WTC11 (cell line): ENCODE results near the gene IFITM2. TPM values are rescaled to one million over a fixed set of nuclear protein-coding genes. Genes with fewer than 3 reads are reported as not detected.
"Not testable (repeated sequence)": the region's sequence is repeated elsewhere in the genome, so short reads cannot be mapped to it uniquely, and the experiment has no call there.

Source experiments
- ATAC-seq: fragments of 200-7000 bp; cut with Tn5 transposase; 2 replicates; pipeline ENCODE4 v1.10.0; 2021; ENCODE audit warnings: mild to moderate bottlenecking, moderate library complexity
- CTCF ChIA-PET: fragments of 300-600 bp; sonication (Branson Sonifier 250); formaldehyde crosslinking; loops from one replicate; lab custom pipeline; 2021; ENCODE audit warnings: antibody characterized with exemption; lab: Charles Lee
- POLR2A ChIA-PET: fragments of 350-600 bp; sonication (Branson Sonifier 250); formaldehyde crosslinking; loops from one replicate; lab custom pipeline; 2021; ENCODE audit warnings: antibody characterized with exemption; lab: Charles Lee
- DNase-seq: peaks from one replicate; pipeline ENCODE4 v3.0.0; 2021; ENCODE audit warnings: low spot score
- H3K27ac Mint-ChIP-seq: 2 replicates; pipeline ENCODE4 v1.8.0; 2021; ENCODE audit warnings: mixed read lengths
- H3K27me3 Mint-ChIP-seq: 2 replicates; pipeline ENCODE4 v1.8.0; 2021; ENCODE audit warnings: low read depth, mild to moderate bottlenecking, moderate library complexity, mixed read lengths
- H3K36me3 Mint-ChIP-seq: 2 replicates; pipeline ENCODE4 v1.8.0; 2021; ENCODE audit warnings: mixed read lengths
- H3K4me1 Mint-ChIP-seq: 2 replicates; pipeline ENCODE4 v1.8.0; 2022; ENCODE audit warnings: mixed read lengths
- H3K4me3 Mint-ChIP-seq: 2 replicates; pipeline ENCODE4 v1.8.0; 2021; ENCODE audit warnings: mild to moderate bottlenecking, moderate library complexity, mixed read lengths
- H3K9me3 Mint-ChIP-seq: 2 replicates; pipeline ENCODE4 v1.8.0; 2021; ENCODE audit warnings: mixed read lengths
- CREB1 ChIP-seq: sonication (generic); formaldehyde crosslinking; IDR thresholded peaks from 2 replicates; pipeline ENCODE4 v1.8.0; 2023; ENCODE audit warnings: mild to moderate bottlenecking, missing genetic modification reagents
- EMX1 ChIP-seq: fragments of 250-450 bp; sonication (Bioruptor Pico); IDR thresholded peaks from 2 replicates; pipeline ENCODE4 v1.8.0; 2021; ENCODE audit warnings: mild to moderate bottlenecking
- ETV6 ChIP-seq: sonication (generic); formaldehyde crosslinking; IDR thresholded peaks from 2 replicates; pipeline ENCODE4 v1.8.1; 2022; ENCODE audit warnings: mild to moderate bottlenecking, missing genetic modification reagents
- FOXK1 ChIP-seq: sonication (generic); formaldehyde crosslinking; IDR thresholded peaks from 2 replicates; pipeline ENCODE4 v1.8.0; 2022; ENCODE audit warnings: mild to moderate bottlenecking, moderate library complexity, missing genetic modification reagents
- GTF2I ChIP-seq: fragments of 250-450 bp; sonication (Bioruptor Pico); conservative IDR thresholded peaks from 2 replicates; pipeline ENCODE4 v1.4.0; 2021; ENCODE audit warnings: mild to moderate bottlenecking
- NFYB ChIP-seq: sonication (generic); formaldehyde crosslinking; conservative IDR thresholded peaks from 2 replicates; pipeline ENCODE4 v1.8.0; 2022; ENCODE audit warnings: low read depth, missing genetic modification reagents
- OVOL2 ChIP-seq: fragments of 250-450 bp; sonication (Bioruptor Pico); IDR thresholded peaks from 2 replicates; pipeline ENCODE4 v1.9.0; 2021; ENCODE audit warnings: mild to moderate bottlenecking, borderline replicate concordance
- SMAD3 ChIP-seq: sonication (generic); formaldehyde crosslinking; IDR thresholded peaks from 2 replicates; pipeline ENCODE4 v1.8.0; 2022; ENCODE audit warnings: missing genetic modification reagents, mild to moderate bottlenecking, borderline replicate concordance
- SMAD4 ChIP-seq: sonication (generic); formaldehyde crosslinking; IDR thresholded peaks from 2 replicates; pipeline ENCODE4 v1.8.0; 2022; ENCODE audit warnings: mild to moderate bottlenecking, missing genetic modification reagents
- TCF7 ChIP-seq: sonication (generic); formaldehyde crosslinking; IDR thresholded peaks from 2 replicates; pipeline ENCODE4 v1.8.0; 2022; ENCODE audit warnings: mild to moderate bottlenecking, low read depth, missing genetic modification reagents, moderate library complexity
- TEAD1 ChIP-seq: sonication (generic); formaldehyde crosslinking; IDR thresholded peaks from 2 replicates; pipeline ENCODE4 v1.8.0; 2022; ENCODE audit warnings: mild to moderate bottlenecking, missing genetic modification reagents
- TP53 ChIP-seq: sonication (generic); formaldehyde crosslinking; IDR thresholded peaks from 2 replicates; pipeline ENCODE4 v1.8.1; 2023; ENCODE audit warnings: mild to moderate bottlenecking, missing genetic modification reagents
- ZNF671 ChIP-seq: fragments of 250-450 bp; sonication (Bioruptor Pico); IDR thresholded peaks from 2 replicates; pipeline ENCODE4 v1.8.0; 2021; ENCODE audit warnings: mild to moderate bottlenecking
- total RNA-seq: library from RNA; stranded (reverse); gene quantifications from 3 replicates; pipeline ENCODE4 v1.2.3, GENCODE V29; 2021
- TF ChIP-seq, protein P1 (sequence below): sonication (generic); formaldehyde crosslinking; IDR thresholded peaks from 2 replicates; pipeline ENCODE4 v1.8.0; 2022; ENCODE audit warnings: mild to moderate bottlenecking, missing genetic modification reagents
- TF ChIP-seq, protein P2 (sequence below): sonication (generic); formaldehyde crosslinking; IDR thresholded peaks from 2 replicates; pipeline ENCODE4 v1.8.0; 2023; ENCODE audit warnings: missing genetic modification reagents
- TF ChIP-seq, protein P3 (sequence below): sonication (generic); formaldehyde crosslinking; IDR thresholded peaks from 2 replicates; pipeline ENCODE4 v1.8.0; 2022; ENCODE audit warnings: mild to moderate bottlenecking, missing genetic modification reagents
- TF ChIP-seq, protein P4 (sequence below): fragments of 250-450 bp; sonication (Bioruptor Pico); conservative IDR thresholded peaks from 2 replicates; pipeline ENCODE4 v1.9.0; 2021; ENCODE audit warnings: mild to moderate bottlenecking
- TF ChIP-seq, protein P5 (sequence below): fragments of 250-450 bp; sonication (Bioruptor Pico); IDR thresholded peaks from 2 replicates; pipeline ENCODE4 v1.9.0; 2021; ENCODE audit warnings: mild to moderate bottlenecking
- TF ChIP-seq, protein P6 (sequence below): fragments of 250-450 bp; sonication (Bioruptor Pico); IDR thresholded peaks from 2 replicates; pipeline ENCODE4 v2.1.2; 2022; ENCODE audit warnings: mild to moderate bottlenecking, moderate library complexity
- TF ChIP-seq, protein P7 (sequence below): sonication (generic); formaldehyde crosslinking; IDR thresholded peaks from 2 replicates; pipeline ENCODE4 v1.8.0; 2022; ENCODE audit warnings: mild to moderate bottlenecking, missing genetic modification reagents
- TF ChIP-seq, protein P8 (sequence below): sonication (generic); formaldehyde crosslinking; IDR thresholded peaks from 2 replicates; pipeline ENCODE4 v1.8.1; 2023; ENCODE audit warnings: mild to moderate bottlenecking, missing genetic modification reagents, moderate library complexity

Gene IFITM2
- total RNA-seq, 1 experiment from 2014 or later = 436 TPM

DNA sequence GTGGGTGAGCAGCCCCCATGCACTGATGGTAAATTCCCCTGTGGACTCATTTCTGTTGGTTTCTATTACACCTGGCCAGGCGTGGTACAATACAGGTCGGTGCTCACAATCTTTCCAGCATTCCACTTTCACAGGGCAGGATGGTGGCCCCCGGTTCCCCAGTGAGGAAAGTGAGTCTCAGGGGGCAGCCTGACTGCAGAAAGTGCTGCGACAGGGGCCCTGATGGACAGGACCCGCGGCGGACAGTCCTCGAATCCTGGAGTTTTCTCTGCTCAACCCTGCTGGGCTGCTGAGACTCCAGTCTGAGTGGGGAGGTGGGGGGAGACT is 21.8 kb upstream of the IFITM2 start:
- Mint-ChIP-seq H3K9me3 (no peaks in the 10 kb centered on the region), H3K4me3 (no peak overlapping the region), H3K36me3 (peaks cover under 1% of the 10 kb centered on the region; the same call in 1 of the 2 replicates), H3K4me1 (peaks cover 51% of the 10 kb centered on the region), H3K27me3 (peaks cover 45% of the 10 kb centered on the region), H3K27ac (no peak overlapping the region)
- TF ChIP-seq TEAD1 = no peak
- ChIA-PET POLR2A (no interaction called here), CTCF (no interaction called here)
- ATAC-seq = no peak
- no peak for DNase-seq

DNA sequence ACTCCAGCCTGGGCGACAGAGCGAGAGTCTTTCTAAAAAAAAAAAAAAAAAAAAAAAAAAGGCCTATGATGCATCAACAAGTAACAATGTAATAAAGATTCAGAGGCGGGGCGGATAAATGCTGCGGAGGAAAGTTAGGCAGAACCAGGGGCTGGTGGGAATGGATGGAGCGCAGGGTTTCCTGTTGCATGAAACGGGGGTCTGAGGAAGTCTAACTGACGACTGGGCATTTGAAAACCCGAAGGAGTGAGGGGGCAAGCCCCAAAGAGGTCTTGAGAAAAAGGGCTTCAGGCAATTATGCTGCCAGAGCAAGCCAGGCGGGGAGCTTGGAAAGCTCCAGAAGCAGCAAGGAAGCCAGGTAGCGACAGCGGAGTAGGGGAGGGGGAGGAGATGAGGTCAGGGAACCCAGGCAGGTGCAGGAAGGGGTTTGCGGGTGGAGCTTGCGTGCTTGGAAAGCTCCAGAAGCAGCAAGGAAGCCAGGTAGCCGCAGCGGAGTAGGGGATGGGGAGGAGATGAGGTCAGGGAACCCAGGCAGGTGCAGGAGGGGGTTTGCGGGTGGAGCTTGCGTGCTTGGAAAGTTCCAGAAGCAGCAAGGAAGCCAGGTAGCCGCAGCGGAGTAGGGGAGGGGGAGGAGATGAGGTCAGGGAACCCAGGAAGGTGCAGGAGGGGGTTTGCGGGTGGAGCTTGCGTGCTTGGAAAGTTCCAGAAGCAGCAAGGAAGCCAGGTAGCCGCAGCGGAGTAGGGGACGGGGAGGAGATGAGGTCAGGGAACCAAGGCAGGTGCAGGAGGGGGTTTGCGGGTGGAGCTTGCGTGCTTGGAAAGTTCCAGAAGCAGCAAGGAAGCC is 20.4 kb upstream of the IFITM2 start:
- H3K4me3 Mint-ChIP-seq = peak overlapping the region; percentile 75
- not testable (repeated sequence) for H3K27ac Mint-ChIP-seq, H3K36me3 Mint-ChIP-seq, ATAC-seq, H3K9me3 Mint-ChIP-seq
- CTCF ChIA-PET = interaction anchor here (0.9 to 1.6 kb wide), 3 partner anchors 19 to 37 kb away, joined by 3 to 13 read pairs (median 4); no protein-coding TSS in a partner anchor
- peaks cover 31% of the 10 kb centered on the region for H3K27me3 Mint-ChIP-seq
- POLR2A ChIA-PET = interaction anchor here (0.6 to 0.8 kb wide), 2 partner anchors 39 to 50 kb away, joined by 4 to 5 read pairs; no protein-coding TSS in a partner anchor
- DNase-seq = peak; percentile 46
- H3K4me1 Mint-ChIP-seq = peaks cover 55% of the 10 kb centered on the region

DNA sequence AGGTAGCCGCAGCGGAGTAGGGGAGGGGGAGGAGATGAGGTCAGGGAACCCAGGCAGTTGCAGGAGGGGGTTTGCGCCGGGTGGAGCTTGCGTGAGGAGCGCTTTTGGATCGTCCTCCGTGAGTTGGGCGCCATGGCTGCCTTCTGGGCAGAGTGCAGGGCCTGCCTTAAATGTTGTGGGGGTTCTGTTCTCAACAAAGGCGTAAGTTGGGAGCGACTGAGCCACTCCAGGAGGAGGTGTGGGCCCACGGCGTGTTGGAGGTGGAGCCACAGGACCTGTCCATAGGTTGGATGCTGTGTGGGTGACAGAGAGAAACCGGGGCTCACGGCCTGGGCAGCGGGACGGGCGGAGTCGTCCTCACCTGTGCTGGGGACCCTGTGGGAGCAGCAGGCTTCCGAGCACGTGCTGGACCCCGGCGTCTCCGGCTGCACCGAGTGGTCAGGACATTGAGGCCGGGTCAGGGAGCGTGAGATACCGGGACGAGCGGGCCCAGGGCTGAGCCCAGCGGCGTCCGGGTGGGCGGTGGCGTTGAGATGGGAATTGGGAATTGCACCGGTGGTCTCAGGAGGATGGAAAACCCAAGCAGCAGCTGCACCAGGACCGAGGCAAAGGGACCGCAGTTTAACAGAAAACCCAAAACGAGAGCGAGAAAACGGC is 19.7 kb upstream of the IFITM2 start:
- Mint-ChIP-seq H3K27me3 (peaks cover 25% of the 10 kb centered on the region), H3K9me3 (no peaks in the 10 kb centered on the region), H3K36me3 (peaks cover 13% of the 10 kb centered on the region; the same call in 1 of the 2 replicates), H3K27ac (peak overlapping the region; percentile 32; the same call in 1 of the 2 replicates), H3K4me1 (peaks cover 49% of the 10 kb centered on the region), H3K4me3 (peak overlapping the region; percentile 75)
- ChIA-PET CTCF (interaction anchor here (0.9 to 4.8 kb wide), 5 partner anchors 18 to 37 kb away, joined by 3 to 34 read pairs (median 13); no protein-coding TSS in a partner anchor), POLR2A (interaction anchor here (0.6 to 0.8 kb wide), 2 partner anchors 40 to 49 kb away, joined by 4 to 5 read pairs; no protein-coding TSS in a partner anchor)
- no peak; the same call in 1 of the 2 replicates for ATAC-seq
- DNase-seq = peak; percentile 42
- TF ChIP-seq FOXK1 (CRISPR knock-in tag) = no peak
- no peak for TF ChIP-seq GTF2I (CRISPR knock-in tag)
- no peak for TF ChIP-seq SMAD4
- TF ChIP-seq, protein P1, sequence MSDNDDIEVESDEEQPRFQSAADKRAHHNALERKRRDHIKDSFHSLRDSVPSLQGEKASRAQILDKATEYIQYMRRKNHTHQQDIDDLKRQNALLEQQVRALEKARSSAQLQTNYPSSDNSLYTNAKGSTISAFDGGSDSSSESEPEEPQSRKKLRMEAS (CRISPR knock-in tag) = peak; percentile 91
- TF ChIP-seq, protein P2, sequence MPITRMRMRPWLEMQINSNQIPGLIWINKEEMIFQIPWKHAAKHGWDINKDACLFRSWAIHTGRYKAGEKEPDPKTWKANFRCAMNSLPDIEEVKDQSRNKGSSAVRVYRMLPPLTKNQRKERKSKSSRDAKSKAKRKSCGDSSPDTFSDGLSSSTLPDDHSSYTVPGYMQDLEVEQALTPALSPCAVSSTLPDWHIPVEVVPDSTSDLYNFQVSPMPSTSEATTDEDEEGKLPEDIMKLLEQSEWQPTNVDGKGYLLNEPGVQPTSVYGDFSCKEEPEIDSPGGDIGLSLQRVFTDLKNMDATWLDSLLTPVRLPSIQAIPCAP (CRISPR knock-in tag) = 0 out of 2 replicates have a peak, but pooled peaks have one; percentile 75
- TF ChIP-seq EMX1 (CRISPR knock-in tag) = no peak
- no peak for TF ChIP-seq TCF7
- TF ChIP-seq, protein P3, sequence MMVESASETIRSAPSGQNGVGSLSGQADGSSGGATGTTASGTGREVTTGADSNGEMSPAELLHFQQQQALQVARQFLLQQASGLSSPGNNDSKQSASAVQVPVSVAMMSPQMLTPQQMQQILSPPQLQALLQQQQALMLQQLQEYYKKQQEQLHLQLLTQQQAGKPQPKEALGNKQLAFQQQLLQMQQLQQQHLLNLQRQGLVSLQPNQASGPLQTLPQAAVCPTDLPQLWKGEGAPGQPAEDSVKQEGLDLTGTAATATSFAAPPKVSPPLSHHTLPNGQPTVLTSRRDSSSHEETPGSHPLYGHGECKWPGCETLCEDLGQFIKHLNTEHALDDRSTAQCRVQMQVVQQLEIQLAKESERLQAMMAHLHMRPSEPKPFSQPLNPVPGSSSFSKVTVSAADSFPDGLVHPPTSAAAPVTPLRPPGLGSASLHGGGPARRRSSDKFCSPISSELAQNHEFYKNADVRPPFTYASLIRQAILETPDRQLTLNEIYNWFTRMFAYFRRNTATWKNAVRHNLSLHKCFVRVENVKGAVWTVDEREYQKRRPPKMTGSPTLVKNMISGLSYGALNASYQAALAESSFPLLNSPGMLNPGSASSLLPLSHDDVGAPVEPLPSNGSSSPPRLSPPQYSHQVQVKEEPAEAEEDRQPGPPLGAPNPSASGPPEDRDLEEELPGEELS (CRISPR knock-in tag) = 0 out of 2 replicates have a peak, but pooled peaks have one; percentile 53
- TF ChIP-seq SMAD3 = peak; percentile 64; the same call in 1 of the 2 replicates
- TF ChIP-seq, protein P4, sequence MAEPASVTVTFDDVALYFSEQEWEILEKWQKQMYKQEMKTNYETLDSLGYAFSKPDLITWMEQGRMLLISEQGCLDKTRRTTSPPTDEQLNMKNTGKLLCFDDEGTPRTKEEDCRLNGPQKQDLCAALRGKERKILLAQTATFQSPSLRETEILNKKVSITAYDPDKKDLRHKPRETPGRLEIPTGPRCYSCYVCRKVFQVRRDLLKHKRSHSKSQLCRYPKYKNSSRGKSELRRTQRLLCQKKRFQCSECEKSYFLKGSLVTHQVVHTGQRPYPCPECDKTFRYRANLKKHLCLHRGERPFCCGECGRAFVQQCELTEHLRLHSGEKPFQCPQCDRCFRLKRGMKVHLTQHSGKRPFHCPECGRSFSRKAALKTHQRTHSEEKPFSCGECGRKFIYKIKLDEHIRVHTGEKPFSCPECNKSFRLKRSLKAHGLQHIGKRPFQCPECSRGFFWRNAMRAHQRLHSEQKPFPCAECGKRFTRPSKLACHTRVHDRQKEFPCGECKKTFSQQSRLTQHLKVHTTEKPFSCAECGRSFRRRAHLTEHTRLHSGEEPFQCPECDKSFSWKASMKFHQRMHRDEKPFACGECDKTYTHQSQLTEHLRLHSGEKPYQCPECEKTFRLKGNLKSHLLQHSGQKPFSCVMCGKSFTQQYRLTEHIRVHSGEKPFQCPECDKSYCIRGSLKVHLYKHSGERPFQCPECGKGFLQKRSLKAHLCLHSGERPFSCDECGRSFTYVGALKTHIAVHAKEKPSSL (CRISPR knock-in tag) = no peak
- no peak for TF ChIP-seq CREB1 (CRISPR knock-in tag)
- TF ChIP-seq, protein P5, sequence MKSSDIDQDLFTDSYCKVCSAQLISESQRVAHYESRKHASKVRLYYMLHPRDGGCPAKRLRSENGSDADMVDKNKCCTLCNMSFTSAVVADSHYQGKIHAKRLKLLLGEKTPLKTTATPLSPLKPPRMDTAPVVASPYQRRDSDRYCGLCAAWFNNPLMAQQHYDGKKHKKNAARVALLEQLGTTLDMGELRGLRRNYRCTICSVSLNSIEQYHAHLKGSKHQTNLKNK (CRISPR knock-in tag) = no peak
- 0 out of 2 replicates have a peak, but pooled peaks have one; percentile 34 for TF ChIP-seq TP53 (CRISPR knock-in tag)
- TF ChIP-seq, protein P6, sequence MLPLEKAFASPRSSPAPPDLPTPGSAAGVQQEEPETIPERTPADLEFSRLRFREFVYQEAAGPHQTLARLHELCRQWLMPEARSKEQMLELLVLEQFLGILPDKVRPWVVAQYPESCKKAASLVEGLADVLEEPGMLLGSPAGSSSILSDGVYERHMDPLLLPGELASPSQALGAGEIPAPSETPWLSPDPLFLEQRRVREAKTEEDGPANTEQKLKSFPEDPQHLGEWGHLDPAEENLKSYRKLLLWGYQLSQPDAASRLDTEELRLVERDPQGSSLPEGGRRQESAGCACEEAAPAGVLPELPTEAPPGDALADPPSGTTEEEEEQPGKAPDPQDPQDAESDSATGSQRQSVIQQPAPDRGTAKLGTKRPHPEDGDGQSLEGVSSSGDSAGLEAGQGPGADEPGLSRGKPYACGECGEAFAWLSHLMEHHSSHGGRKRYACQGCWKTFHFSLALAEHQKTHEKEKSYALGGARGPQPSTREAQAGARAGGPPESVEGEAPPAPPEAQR (CRISPR knock-in tag) = no peak
- no peak for TF ChIP-seq NFYB (CRISPR knock-in tag)
- TF ChIP-seq ZNF671 = no peak
- TF ChIP-seq, protein P7, sequence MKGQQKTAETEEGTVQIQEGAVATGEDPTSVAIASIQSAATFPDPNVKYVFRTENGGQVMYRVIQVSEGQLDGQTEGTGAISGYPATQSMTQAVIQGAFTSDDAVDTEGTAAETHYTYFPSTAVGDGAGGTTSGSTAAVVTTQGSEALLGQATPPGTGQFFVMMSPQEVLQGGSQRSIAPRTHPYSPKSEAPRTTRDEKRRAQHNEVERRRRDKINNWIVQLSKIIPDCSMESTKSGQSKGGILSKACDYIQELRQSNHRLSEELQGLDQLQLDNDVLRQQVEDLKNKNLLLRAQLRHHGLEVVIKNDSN = peak; percentile 48; the same call in 1 of the 2 replicates
- 0 out of 2 replicates have a peak, but pooled peaks have one; percentile 34 for TF ChIP-seq ETV6 (CRISPR knock-in tag)
- no peak for TF ChIP-seq OVOL2 (CRISPR knock-in tag)
- TF ChIP-seq, protein P8, sequence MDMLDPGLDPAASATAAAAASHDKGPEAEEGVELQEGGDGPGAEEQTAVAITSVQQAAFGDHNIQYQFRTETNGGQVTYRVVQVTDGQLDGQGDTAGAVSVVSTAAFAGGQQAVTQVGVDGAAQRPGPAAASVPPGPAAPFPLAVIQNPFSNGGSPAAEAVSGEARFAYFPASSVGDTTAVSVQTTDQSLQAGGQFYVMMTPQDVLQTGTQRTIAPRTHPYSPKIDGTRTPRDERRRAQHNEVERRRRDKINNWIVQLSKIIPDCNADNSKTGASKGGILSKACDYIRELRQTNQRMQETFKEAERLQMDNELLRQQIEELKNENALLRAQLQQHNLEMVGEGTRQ = peak; percentile 21; the same call in 1 of the 2 replicates
